ENCODE measurements around the gene ZNF646. TPM values are rescaled to one million over a fixed set of nuclear protein-coding genes. Genes with fewer than 3 reads are reported as not detected.

Gene ZNF646
- total and polyA plus RNA-seq, 2 of the 13 experiments (the other 11 are each of a cell fraction or from before 2014, with no cell fraction given), result 3.4 to 10.9 TPM

- peak; percentile 65 for TF ChIP-seq HDAC2 (CRISPR knock-in tag; IDR thresholded peaks at IDR 0.05)
- TF ChIP-seq ETS1 (CRISPR knock-in tag; IDR thresholded peaks at IDR 0.05), result no peak
- no peak for TF ChIP-seq ZNF660 (CRISPR knock-in tag; IDR thresholded peaks at IDR 0.05; ENCODE audit: borderline replicate concordance, low read depth)
- TF ChIP-seq E2F2 (CRISPR knock-in tag; IDR thresholded peaks at IDR 0.05; ENCODE audit: borderline replicate concordance), result no peak
- 0 out of 2 replicates have a peak, but pooled peaks have one; percentile 33 for TF ChIP-seq DR1 (CRISPR knock-in tag; IDR thresholded peaks at IDR 0.05)
- no peak for TF ChIP-seq ATM (IDR thresholded peaks at IDR 0.05; ENCODE audit: borderline replicate concordance)
- peak; percentile 36; the same call in 1 of the 2 replicates for TF ChIP-seq CSRNP1 (CRISPR knock-in tag; IDR thresholded peaks at IDR 0.05)
- no peak for TF ChIP-seq KLF11 (CRISPR knock-in tag; IDR thresholded peaks at IDR 0.05)
- peak; percentile 77; the same call in 1 of the 2 replicates for TF ChIP-seq ZNF737 (CRISPR knock-in tag; IDR thresholded peaks at IDR 0.05; ENCODE audit: borderline replicate concordance)
- TF ChIP-seq ZBED4 (CRISPR knock-in tag; IDR thresholded peaks at IDR 0.05; ENCODE audit: borderline replicate concordance), result no peak
- peak; percentile 64 for TF ChIP-seq NFYC (CRISPR knock-in tag; IDR thresholded peaks at IDR 0.05)
- TF ChIP-seq, protein P1, sequence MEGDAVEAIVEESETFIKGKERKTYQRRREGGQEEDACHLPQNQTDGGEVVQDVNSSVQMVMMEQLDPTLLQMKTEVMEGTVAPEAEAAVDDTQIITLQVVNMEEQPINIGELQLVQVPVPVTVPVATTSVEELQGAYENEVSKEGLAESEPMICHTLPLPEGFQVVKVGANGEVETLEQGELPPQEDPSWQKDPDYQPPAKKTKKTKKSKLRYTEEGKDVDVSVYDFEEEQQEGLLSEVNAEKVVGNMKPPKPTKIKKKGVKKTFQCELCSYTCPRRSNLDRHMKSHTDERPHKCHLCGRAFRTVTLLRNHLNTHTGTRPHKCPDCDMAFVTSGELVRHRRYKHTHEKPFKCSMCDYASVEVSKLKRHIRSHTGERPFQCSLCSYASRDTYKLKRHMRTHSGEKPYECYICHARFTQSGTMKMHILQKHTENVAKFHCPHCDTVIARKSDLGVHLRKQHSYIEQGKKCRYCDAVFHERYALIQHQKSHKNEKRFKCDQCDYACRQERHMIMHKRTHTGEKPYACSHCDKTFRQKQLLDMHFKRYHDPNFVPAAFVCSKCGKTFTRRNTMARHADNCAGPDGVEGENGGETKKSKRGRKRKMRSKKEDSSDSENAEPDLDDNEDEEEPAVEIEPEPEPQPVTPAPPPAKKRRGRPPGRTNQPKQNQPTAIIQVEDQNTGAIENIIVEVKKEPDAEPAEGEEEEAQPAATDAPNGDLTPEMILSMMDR (CRISPR knock-in tag; IDR thresholded peaks at IDR 0.05), result peak; percentile 29; the same call in 1 of the 2 replicates
- TF ChIP-seq RCOR2 (CRISPR knock-in tag; IDR thresholded peaks at IDR 0.05), result no peak
- no peak for TF ChIP-seq U2AF1 (optimal IDR thresholded peaks at IDR 0.05; ENCODE audit: low read depth, low read length)
- TF ChIP-seq ZNF280B (CRISPR knock-in tag; IDR thresholded peaks at IDR 0.05; ENCODE audit: borderline replicate concordance), result no peak
- TF ChIP-seq ZNF333 (CRISPR knock-in tag; IDR thresholded peaks at IDR 0.05; ENCODE audit: borderline replicate concordance), result peak; percentile 60; the same call in 1 of the 2 replicates
These were observed 34.0 kb downstream of the ZNF646 start, which contains the start of gene BCKDK (continued) for GRCh38 chr16:31108035-31108793.
